Activated B cell treated with CpG ODN at 0.5 μM for 24 hours (primary cell): ENCODE data around the gene SMYD1. TPM values are rescaled to one million over a fixed set of nuclear protein-coding genes. Genes with fewer than 3 reads are reported as not detected.

Experiments used
- ATAC-seq: fragments of 200-7000 bp; cut with Tn5 transposase; one replicate; pipeline ENCODE4 v1.10.0; 2021; ENCODE audit warnings: low read depth, mild to moderate bottlenecking, moderate library complexity
- CTCF ChIA-PET: fragments of 350-600 bp; sonication (Branson Sonifier 250); formaldehyde crosslinking; loops from one replicate; lab custom pipeline; 2021; ENCODE audit warnings: antibody characterized with exemption; lab: Charles Lee
- POLR2A ChIA-PET: fragments of 350-600 bp; sonication (Branson Sonifier 250); formaldehyde crosslinking; loops from one replicate; lab custom pipeline; 2021; ENCODE audit warnings: antibody characterized with exemption; lab: Charles Lee
- DNase-seq: peaks from one replicate; pipeline ENCODE4 v3.0.0; 2022
- H3K27ac Mint-ChIP-seq: one replicate; pipeline ENCODE4 v1.8.0; 2020; ENCODE audit warnings: mixed read lengths
- H3K27me3 Mint-ChIP-seq: one replicate; pipeline ENCODE4 v1.8.0; 2021; ENCODE audit warnings: mixed read lengths
- H3K36me3 Mint-ChIP-seq: one replicate; pipeline ENCODE4 v1.8.0; 2021; ENCODE audit warnings: low read depth, mixed read lengths
- H3K4me1 Mint-ChIP-seq: one replicate; pipeline ENCODE4 v1.8.0; 2021; ENCODE audit warnings: mixed read lengths
- H3K4me3 Mint-ChIP-seq: one replicate; pipeline ENCODE4 v1.8.0; 2020; ENCODE audit warnings: mild to moderate bottlenecking, mixed read lengths
- H3K9me3 Mint-ChIP-seq: one replicate; pipeline ENCODE4 v1.8.0; 2020; ENCODE audit warnings: mixed read lengths
- intact Hi-C: fragments of 100-400 bp; cut with micrococcal nuclease; formaldehyde crosslinking; loops from one replicate; pipeline ENCODE4 v1.15.1; 2024
- total RNA-seq: library from RNA; stranded (reverse); gene quantifications from 2 replicates; pipeline ENCODE4 v1.2.3, GENCODE V29; 2022
- TF ChIP-seq, protein P1 (sequence below): fragments of 200-600 bp; IDR thresholded peaks from one replicate; pipeline ENCODE4 v1.8.0; 2022; ENCODE audit warnings: antibody characterized with exemption, mild to moderate bottlenecking

The SMYD1 gene
- total RNA-seq, 1 donor from 2014 or later = not detected

DNA sequence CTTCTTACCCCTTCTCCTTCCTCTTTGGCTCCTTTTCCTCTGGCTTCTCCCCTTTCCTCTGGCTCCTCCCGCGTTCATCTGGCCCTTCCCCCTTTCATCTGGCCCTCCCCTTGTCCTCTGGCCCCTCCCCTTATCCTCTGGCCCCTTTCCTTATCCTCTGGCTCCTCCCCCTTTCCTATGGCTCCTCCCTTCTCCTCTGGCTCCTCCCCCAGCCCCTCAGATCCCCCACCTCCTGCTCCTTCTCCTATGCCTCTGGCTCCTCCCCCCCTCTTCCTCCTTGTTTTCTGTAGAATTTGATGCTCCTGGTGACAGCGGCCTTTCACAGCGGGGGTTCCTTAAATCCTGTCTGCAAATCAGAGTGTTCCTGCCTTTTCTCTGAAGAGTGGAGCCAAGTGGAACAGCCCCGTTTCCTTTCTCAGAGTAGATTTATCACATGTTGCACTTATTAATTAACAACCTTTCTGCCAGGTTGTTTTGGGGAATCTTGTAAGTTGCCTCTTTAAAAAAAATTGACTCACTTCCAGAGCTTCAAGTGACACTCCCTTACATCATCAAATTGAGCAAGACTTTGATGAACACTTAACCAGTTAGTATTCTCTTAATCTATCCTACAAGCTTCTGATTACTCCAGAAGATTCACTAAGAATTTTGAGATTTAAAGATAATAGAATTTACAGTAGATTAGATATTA is 32.3 kb downstream of the SMYD1 start:
- Mint-ChIP-seq H3K4me3 (no peak overlapping the region), H3K27me3 (peaks cover 6% of the 10 kb centered on the region), H3K27ac (no peak overlapping the region), H3K9me3 (no peaks in the 10 kb centered on the region), H3K4me1 (no peaks in the 10 kb centered on the region), H3K36me3 (no peaks in the 10 kb centered on the region)
- ATAC-seq (no peak), DNase-seq (no peak)
- ChIA-PET POLR2A (no interaction called here), CTCF (no interaction called here)
- TF ChIP-seq, protein P1, sequence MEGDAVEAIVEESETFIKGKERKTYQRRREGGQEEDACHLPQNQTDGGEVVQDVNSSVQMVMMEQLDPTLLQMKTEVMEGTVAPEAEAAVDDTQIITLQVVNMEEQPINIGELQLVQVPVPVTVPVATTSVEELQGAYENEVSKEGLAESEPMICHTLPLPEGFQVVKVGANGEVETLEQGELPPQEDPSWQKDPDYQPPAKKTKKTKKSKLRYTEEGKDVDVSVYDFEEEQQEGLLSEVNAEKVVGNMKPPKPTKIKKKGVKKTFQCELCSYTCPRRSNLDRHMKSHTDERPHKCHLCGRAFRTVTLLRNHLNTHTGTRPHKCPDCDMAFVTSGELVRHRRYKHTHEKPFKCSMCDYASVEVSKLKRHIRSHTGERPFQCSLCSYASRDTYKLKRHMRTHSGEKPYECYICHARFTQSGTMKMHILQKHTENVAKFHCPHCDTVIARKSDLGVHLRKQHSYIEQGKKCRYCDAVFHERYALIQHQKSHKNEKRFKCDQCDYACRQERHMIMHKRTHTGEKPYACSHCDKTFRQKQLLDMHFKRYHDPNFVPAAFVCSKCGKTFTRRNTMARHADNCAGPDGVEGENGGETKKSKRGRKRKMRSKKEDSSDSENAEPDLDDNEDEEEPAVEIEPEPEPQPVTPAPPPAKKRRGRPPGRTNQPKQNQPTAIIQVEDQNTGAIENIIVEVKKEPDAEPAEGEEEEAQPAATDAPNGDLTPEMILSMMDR = no peak
- intact Hi-C loops = no loop called here

- Mint-ChIP-seq H3K4me1 (no peaks in the 10 kb centered on the region), H3K27ac (no peak overlapping the region), H3K4me3 (no peak overlapping the region), H3K36me3 (no peaks in the 10 kb centered on the region), H3K27me3 (peaks cover 6% of the 10 kb centered on the region), H3K9me3 (no peaks in the 10 kb centered on the region)
- DNase-seq (no peak), ATAC-seq (no peak)
- TF ChIP-seq, protein P1 = no peak
- POLR2A ChIA-PET = no interaction called here
- CTCF ChIA-PET = no interaction called here
- intact Hi-C loops = no loop called here
Measured at GRCh38 chr2:88100489-88100858, 32.8 kb downstream of the SMYD1 start.

DNA sequence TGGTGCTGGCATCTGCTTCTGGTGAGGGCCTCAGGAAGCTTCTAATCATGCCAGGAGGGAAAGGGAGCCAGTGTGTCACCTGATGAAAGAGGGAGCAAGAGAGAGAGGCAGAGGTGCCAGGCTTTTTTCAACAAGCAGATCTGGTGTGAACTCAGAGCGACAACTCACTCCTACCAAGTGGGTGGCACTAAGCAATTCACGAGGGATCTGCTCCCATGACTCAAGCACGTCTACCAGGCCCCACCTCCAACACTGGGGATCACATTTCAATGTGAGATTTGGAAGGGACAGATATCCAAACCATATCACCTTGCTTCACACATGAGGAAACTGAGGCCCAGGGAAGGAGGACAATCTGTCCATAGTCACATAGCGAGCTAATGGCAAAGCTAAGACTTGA is 41.2 kb downstream of the SMYD1 start:
- Mint-ChIP-seq H3K4me3 (no peak overlapping the region), H3K36me3 (no peaks in the 10 kb centered on the region), H3K27me3 (peaks cover 5% of the 10 kb centered on the region), H3K4me1 (no peaks in the 10 kb centered on the region), H3K27ac (no peak overlapping the region), H3K9me3 (no peaks in the 10 kb centered on the region)
- no peak for DNase-seq
- ChIA-PET CTCF (no interaction called here), POLR2A (no interaction called here)
- TF ChIP-seq, protein P1 = no peak
- ATAC-seq = no peak
- intact Hi-C loops = no loop called here

- Mint-ChIP-seq H3K9me3 (no peaks in the 10 kb centered on the region), H3K4me3 (no peak overlapping the region), H3K36me3 (no peaks in the 10 kb centered on the region), H3K27ac (no peak overlapping the region), H3K4me1 (no peaks in the 10 kb centered on the region), H3K27me3 (peaks cover 9% of the 10 kb centered on the region)
- DNase-seq (no peak), ATAC-seq (no peak)
- TF ChIP-seq, protein P1 = no peak
- POLR2A ChIA-PET = no interaction called here
- intact Hi-C loops = no loop called here
- CTCF ChIA-PET = no interaction called here
Measured at GRCh38 chr2:88110830-88111229, 43.2 kb downstream of the SMYD1 start.

DNA sequence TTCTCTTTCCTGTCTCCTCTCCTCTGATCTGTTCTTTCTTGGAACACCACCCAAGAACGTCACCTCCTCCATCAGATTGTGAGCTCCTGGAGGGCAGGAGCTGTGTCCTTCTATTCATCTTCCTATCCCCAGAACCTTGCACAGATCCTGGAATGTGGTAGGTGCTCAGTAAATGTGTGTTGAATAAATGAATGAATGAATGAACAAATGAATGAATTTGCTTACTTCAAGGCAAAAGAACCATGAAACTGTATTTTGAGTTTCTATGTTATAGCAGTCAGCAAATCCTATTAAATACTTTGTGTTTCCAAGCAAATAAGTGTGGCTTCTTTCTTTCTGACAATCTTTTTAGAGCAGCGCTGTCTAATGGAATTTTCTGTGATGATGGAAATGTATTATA is 45.4 kb downstream of the SMYD1 start:
- H3K4me1 Mint-ChIP-seq = no peaks in the 10 kb centered on the region
- peaks cover 4% of the 10 kb centered on the region for H3K27me3 Mint-ChIP-seq
- H3K36me3 Mint-ChIP-seq = no peaks in the 10 kb centered on the region
- no peak for DNase-seq
- ATAC-seq = no peak
- intact Hi-C loops = no loop called here
- POLR2A ChIA-PET = no interaction called here
- CTCF ChIA-PET = no interaction called here
- H3K4me3 Mint-ChIP-seq = no peak overlapping the region
- H3K9me3 Mint-ChIP-seq = no peaks in the 10 kb centered on the region
- TF ChIP-seq, protein P1 = no peak
- no peak overlapping the region for H3K27ac Mint-ChIP-seq
